HG02571 (cell line): ENCODE measurements around the gene TRIM47.

ENCODE experiments used
- ATAC-seq: cut with Tn5 transposase; IDR thresholded peaks from one replicate; pipeline ENCODE4 v1.9.1; 2021; ENCODE audit warnings: mild to moderate bottlenecking, moderate library complexity; ENCODE audit not compliant: unreplicated experiment

Gene TRIM47

GRCh38 chr17:75909051-75909811 lies 30.9 kb upstream of the TRIM47 start:
- no peak for ATAC-seq

- ATAC-seq = no peak
Measured at GRCh38 chr17:75908201-75908600, 29.8 kb upstream of the TRIM47 start.

GRCh38 chr17:75906143-75906884 lies 27.9 kb upstream of the TRIM47 start:
- ATAC-seq = no peak

- peak; percentile 91 for ATAC-seq
Measured at GRCh38 chr17:75904749-75905521, 26.6 kb upstream of the TRIM47 start, which contains the start of gene MRPL38. Gene MRPL38, minus strand, starts transcription at chr17:75904884. Its CDS starts 9 bp downstream, at chr17:75904875.

- no peak for ATAC-seq
Measured at GRCh38 chr17:75902406-75902805, 24.0 kb upstream of the TRIM47 start.

- no peak for ATAC-seq
Measured at GRCh38 chr17:75901727-75902126, 23.3 kb upstream of the TRIM47 start.

GRCh38 chr17:75900691-75901533 lies 22.5 kb upstream of the TRIM47 start:
- ATAC-seq = no peak

GRCh38 chr17:75899767-75900468 lies 21.5 kb upstream of the TRIM47 start:
- no peak for ATAC-seq

- no peak for ATAC-seq
Measured at GRCh38 chr17:75899353-75899752, 21.0 kb upstream of the TRIM47 start.

GRCh38 chr17:75898791-75899190 lies 20.4 kb upstream of the TRIM47 start:
- no peak for ATAC-seq

- ATAC-seq = no peak
Measured at GRCh38 chr17:75898065-75898464, 19.7 kb upstream of the TRIM47 start.

GRCh38 chr17:75897160-75898019 lies 19.0 kb upstream of the TRIM47 start:
- no peak for ATAC-seq

- peak; percentile 48 for ATAC-seq
Measured at GRCh38 chr17:75896415-75897159, 18.2 kb upstream of the TRIM47 start, which contains the start of gene TRIM65. Gene TRIM65, minus strand, starts transcription at chr17:75896951. Its CDS starts 14 bp downstream, at chr17:75896937.

- no peak for ATAC-seq
Measured at GRCh38 chr17:75895370-75896155, 17.2 kb upstream of the TRIM47 start.

- ATAC-seq = no peak
Measured at GRCh38 chr17:75894049-75894733, 15.8 kb upstream of the TRIM47 start.

- no peak for ATAC-seq
Measured at GRCh38 chr17:75893305-75894048, 15.1 kb upstream of the TRIM47 start.
